Measurements from ENCODE around the gene FBXO10.
"Not testable (repeated sequence)": the region's sequence is repeated elsewhere in the genome, so short reads cannot be mapped to it uniquely, and the experiment has no call there.

The FBXO10 gene

GRCh38 chr9:37477987-37478619 is 98.1 kb downstream of the FBXO10 start:
- DNase-seq (ENCODE audit: low read depth in 2 of 3, low spot score in 1 of 3): not testable (repeated sequence)

GRCh38 chr9:37477443-37477842 is 98.7 kb downstream of the FBXO10 start:
- not testable (repeated sequence) for DNase-seq (ENCODE audit: low read depth in 2 of 3, low spot score in 1 of 3)

GRCh38 chr9:37476930-37477329 is 99.2 kb downstream of the FBXO10 start:
- no peak for DNase-seq (ENCODE audit: low read depth in 2 of 3, low spot score in 1 of 3)

- DNase-seq (ENCODE audit: low read depth in 2 of 3, low spot score in 1 of 3): no peak
Measured at GRCh38 chr9:37474438-37474837, 101.7 kb downstream of the FBXO10 start.

GRCh38 chr9:37473982-37474381 is 102.2 kb downstream of the FBXO10 start:
- not testable (repeated sequence) for DNase-seq (ENCODE audit: low read depth in 2 of 3, low spot score in 1 of 3)

GRCh38 chr9:37471942-37472684 is 104.1 kb downstream of the FBXO10 start:
- no peak for DNase-seq (ENCODE audit: low read depth in 2 of 3, low spot score in 1 of 3)

GRCh38 chr9:37468620-37469019 is 107.6 kb downstream of the FBXO10 start:
- DNase-seq (ENCODE audit: low read depth in 2 of 3, low spot score in 1 of 3): no peak

- not testable (repeated sequence) for DNase-seq (ENCODE audit: low read depth in 2 of 3, low spot score in 1 of 3)
Measured at GRCh38 chr9:37467530-37467929, 108.7 kb downstream of the FBXO10 start.

GRCh38 chr9:37466037-37466709 is 110.0 kb downstream of the FBXO10 start:
- peak in 2 of 3 donors; percentile 23 to 28 for DNase-seq (ENCODE audit: low read depth in 2 of 3, low spot score in 1 of 3)

- peak; percentile 95 to 99 (median 98) for DNase-seq (ENCODE audit: low read depth in 2 of 3, low spot score in 1 of 3)
Measured at GRCh38 chr9:37465249-37466036, 110.7 kb downstream of the FBXO10 start, which contains the start of gene ZBTB5. Gene ZBTB5 (minus strand): TSS chr9:37465450. CDS start chr9:37442551, 22,899 bp downstream.

GRCh38 chr9:37464426-37465248 is 111.5 kb downstream of the FBXO10 start:
- DNase-seq (ENCODE audit: low read depth in 2 of 3, low spot score in 1 of 3): peak; percentile 42 to 61 (median 44)

GRCh38 chr9:37464006-37464405 is 112.2 kb downstream of the FBXO10 start:
- no peak for DNase-seq (ENCODE audit: low read depth in 2 of 3, low spot score in 1 of 3)
